NCI-H1417 treated with DMSO at 0.1 percent for 48 hours (cell line): ENCODE data around the gene LHX3.
A peak's percentile ranks its signal among the peaks of the same experiment; 100 is the strongest.

ENCODE experiments used
- DNase-seq: peaks from one replicate; lab custom pipeline; 2025; lab: John Stamatoyannopoulos, UW

Gene LHX3

DNA sequence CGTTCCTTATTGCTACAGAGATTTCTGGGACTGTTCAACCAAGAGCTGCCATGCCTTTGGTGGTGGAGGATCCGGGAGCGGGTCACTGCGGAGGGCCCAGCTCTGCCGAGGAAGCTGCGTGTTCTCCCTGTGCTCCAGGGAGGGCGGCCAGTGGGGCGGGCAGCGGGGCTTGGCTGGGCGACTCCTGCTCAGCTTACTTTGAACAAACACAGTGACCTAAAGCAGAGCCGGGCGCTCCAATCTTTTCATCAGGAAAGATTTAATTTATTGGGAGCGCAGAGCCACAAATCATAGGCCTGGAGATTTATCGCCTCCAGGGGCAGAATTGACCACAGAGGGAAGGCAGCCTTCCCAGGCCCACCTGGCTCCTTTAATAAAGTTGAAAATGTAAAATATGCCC, 27.7 kb downstream of the LHX3 start:
- DNase-seq = no peak

- DNase-seq = no peak
Measured at GRCh38 chr9:136175616-136176197, 29.2 kb downstream of the LHX3 start.

DNA sequence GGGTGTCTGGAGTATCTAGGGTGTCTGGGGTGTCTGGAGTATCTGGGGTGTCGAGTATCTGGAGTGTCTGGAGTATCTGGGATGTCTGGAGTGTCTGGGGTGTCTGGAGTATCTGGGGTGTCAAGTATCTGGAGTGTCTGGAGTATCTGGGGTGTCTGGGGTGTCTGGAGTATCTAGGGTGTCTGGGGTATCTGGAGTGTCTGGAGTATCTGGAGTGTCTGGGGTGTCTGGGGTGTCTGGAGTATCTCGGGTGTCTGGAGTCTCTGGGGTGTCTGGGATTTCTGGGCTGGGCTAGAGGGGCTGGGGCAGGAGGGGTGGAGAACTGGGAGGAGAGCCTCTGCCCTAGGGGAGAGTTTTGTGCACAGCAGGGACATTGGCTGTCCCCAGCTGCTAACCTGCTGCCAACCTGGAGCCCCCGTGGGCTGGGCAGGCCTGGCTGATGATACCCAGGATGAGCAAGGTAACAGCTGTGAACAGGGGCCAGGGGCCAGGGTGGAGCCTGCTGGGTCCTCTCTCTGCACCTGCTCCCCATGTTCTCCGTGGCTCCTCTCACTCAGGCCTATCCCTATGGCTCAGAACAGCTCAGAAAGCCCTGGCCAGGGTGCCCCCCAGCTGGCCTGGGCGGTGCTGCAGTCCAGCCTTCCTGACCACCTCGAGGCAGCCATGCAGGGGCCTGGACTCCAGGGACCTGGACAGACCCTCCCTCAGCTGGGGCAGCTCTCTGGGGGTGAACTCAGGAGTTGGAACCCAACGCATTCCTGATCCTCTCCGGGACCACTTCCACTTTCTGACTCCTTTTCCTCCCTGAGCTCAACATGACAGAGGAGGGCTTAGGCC, 29.9 kb downstream of the LHX3 start:
- DNase-seq = no peak

GRCh38 chr9:136173648-136174290, 31.2 kb downstream of the LHX3 start:
- DNase-seq = no peak

- DNase-seq = peak; percentile 7
Measured at GRCh38 chr9:136172412-136173079, 32.4 kb downstream of the LHX3 start.

DNA sequence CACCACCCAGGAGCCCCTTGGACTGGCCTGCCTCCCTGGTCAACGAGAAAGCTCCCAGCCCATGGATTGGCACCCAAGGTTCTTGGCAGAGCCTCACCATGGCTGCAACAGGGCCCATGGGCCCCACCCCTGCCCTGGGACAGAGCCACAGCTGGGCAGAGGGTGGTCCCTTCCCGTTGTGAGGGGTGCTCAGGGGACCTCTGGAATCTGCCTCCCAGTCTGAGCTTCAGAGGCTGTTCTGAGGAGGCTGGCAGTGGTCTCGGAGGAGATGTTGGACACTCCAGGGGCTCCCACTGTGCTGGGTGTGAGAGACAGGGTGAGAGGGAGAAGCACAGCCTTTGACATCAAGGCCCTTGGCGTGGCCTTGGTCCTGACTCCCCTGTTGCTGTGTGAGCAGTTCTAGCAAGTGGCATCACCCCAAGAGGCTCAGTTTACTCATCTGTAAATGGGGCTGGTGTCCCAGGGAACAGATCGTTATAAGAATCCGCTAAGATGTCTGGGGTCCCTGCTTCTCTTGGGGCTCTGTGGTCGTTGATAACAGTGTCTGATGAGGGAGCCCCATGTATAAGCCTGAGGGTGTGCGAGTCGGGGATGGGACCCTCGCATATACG, 33.0 kb downstream of the LHX3 start:
- no peak for DNase-seq

DNA sequence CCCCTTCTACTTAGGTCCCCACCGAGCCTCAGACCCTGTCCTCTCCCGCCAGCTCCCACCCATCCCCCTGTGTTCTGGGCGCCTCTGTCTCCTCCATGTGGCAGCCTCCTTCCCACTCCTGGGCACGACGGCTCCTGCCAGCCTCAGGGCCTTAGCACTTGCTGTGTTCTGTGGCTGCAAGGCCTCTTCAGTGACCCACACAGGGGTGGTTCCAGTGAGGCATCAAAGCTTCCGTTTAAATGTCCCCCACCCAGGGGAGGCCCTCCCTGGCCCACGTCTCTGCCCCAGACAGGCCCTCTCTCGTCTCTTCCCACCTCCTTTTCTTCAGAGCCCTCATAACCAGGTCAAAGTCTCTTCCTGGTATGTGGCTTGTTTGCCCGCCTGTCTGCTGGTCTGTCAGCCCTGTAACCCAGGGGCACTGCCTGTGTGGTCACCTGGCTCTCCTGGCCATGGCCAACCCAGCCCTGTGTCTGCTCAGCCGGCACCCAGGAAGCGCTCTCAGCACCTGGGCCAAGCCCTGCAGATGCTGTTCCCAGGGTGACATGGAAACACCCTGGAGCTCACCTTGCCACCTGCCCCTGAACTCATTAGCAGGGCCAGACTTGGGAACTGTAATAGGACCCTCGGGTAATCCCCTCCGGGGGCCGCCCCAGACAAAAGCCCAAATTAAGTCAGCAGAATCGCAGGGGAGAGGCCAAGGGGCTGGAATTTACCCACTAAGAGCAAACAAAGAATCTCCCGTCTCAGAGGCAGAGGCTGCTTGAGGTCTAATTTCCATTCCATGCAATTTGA, 33.7 kb downstream of the LHX3 start:
- DNase-seq = no peak

DNA sequence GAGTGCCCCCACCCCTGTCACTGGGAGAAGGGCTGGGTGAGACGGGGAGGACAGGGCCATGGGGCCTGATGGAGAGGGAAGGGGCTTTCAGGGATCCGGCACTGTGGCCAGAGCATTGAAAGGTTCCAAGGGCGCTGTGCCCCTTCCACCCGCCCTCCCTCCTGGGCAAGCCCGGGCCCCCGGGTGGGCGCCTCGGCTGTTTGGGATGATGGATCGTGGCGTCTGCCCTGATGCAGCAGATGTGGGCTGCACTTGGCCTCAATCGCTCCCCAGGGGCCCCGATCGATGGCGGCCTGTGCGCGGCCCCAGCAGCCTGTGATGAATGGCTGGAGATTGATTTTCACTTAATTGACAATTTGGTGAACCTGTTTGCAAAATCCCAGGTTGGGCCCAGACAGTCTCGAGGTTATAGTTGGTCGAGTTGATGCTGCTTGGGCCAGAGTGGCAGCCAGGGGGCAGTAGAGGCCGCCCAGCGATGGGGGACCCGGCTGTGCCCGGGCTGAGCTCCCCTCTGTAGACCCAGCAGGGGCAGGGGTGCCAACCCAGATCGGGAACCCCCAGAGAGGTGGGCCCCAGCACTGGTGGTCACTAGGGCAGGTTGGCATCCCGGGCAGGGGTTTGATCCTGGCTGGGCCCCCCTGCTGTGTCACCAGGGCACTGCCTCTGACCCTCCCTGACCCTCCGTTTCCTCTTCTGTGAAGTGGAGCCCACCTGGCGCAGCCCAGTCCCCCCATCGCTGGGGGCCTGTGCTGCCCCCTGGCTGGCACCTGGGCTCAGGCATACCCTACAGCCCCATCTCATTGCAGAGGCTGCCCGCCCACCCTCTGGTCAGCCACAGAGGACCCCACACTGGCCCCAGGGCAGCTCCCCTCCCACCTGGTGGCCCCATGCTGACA, 34.7 kb downstream of the LHX3 start:
- DNase-seq = no peak

- no peak for DNase-seq
Measured at GRCh38 chr9:136169495-136169894, 35.4 kb downstream of the LHX3 start.

- DNase-seq = no peak
Measured at GRCh38 chr9:136163248-136163850, 41.6 kb downstream of the LHX3 start.

DNA sequence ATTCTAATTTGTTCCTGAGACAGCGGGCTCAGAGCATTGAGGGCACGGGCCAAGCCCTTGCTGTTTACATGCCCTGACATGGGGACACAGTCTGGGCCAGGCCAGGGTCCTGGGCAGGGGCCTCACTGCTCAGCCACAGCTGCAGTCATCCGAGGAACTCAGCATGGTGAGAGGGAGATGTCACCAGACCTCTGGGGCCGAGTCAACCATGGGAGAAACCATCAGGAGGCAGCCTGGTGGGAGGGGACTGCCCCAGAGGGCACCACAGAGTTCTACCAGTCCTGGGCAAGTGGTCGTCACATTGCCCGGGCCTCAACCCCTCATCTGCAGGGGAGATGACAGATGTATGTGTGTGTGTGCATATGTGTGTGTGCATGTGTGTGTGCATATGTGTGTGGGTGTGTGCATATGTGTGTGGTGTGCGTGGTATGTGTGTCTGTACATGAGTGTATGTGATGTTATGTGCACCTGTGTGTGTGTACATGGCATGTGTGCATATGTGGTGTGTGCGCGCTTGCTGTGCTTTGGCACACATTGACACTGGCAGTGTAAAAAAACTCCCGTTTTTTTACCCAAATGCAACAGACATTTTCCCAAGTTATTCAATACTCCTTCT, 43.8 kb downstream of the LHX3 start:
- no peak for DNase-seq

GRCh38 chr9:136160381-136160841, 44.5 kb downstream of the LHX3 start:
- peak; percentile 23 for DNase-seq

- no peak for DNase-seq
Measured at GRCh38 chr9:136159851-136160250, 45.1 kb downstream of the LHX3 start.

DNA sequence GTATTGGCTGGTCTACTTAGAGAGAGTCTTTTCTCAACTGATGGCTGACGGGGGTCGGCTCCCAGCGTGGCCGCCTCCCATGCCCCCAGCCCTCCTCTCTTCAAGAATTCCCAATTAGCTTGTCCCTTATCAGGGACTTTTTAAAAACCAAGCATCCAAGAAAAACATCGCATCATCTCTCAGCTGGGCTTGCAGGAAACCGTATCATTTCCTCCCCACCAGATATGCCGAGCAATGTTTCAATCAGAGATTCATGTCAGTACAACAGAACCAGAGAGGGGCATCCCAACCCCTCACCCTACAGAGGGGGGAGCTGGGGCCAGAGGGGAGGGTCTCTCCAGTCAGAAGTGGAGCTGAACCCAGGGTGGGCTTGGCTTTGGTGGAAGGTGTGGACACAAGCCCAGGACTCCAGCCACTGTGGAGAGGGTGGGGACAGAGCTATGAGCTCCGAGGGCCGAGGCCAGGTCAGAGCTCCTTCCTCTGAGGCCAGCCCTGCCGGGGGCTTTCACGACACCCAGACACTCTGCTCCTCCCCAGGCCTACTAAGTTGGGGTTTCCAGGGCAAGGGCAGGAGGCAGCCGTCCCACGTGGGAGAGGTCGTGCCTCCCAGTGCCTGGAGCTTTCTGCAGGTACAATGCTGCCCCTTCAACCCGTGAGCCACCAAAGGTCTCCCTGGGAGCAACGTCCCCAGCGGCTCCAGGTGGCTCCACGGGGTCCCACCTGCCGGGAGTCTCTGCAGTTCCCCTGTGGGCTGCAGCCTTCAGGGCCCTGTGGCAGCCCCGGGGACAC, 47.3 kb downstream of the LHX3 start:
- no peak for DNase-seq

DNA sequence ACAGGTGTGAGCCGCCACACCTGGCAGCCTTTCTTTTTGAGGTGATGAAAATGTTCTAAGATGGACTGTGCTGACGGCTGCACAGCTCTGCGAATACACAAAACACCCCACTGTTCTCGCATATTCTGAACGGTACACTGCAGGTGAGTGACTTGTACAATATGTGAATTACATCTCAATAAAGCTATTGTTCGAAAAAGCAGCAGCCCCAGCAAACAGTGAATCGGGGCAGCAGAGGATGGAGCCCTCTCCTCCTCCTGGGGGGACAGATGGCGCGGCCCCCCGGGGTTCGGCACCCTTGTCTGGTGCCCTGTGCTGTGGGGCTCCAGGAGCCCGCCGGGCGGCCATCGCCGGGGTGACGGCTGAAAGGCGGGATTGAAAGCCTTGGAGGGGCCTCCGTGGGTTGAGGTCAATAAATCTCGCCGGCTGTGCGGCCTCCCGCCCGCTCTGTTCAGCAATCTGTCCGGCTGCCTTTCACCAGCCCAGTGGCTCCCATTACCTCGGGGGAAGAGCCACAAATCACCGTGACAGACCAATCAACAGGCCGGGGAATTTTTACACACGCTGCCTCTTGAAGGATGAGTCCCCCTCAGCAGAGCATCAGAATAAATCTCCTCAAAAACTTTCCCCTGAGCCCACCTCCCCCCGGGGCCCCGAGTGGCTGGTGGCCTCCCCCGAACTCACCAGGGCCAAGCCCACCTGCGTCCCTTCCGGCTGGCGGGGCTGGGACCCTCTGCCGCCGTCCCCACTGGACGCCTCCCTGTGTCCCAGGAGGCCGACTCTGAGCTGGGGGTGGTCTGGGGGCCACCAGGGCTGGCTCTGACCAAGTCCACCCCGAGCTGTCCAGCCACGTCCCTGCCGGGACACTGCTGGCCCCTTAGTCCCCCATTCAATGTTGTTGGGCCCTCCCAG, 48.5 kb downstream of the LHX3 start:
- DNase-seq = no peak

DNA sequence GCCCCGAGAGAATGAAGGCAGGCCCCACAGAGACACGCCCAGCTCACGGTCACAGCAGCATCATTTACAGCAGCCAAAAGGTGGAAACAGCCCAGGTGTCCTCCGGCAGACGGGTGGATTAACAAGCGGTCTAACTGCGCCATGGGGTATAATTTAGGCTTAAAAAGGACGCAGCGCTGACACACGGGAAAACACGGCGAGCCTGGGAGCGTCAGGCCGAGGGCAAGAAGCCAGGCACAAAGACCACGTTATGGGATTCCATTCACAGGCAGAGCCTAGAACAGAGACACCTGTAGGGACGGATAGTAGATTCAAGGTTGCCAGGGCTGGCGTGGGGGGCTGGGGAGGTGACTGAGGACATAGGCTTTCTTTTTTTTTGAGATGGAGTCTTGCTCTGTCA, 49.4 kb downstream of the LHX3 start:
- no peak for DNase-seq

DNA sequence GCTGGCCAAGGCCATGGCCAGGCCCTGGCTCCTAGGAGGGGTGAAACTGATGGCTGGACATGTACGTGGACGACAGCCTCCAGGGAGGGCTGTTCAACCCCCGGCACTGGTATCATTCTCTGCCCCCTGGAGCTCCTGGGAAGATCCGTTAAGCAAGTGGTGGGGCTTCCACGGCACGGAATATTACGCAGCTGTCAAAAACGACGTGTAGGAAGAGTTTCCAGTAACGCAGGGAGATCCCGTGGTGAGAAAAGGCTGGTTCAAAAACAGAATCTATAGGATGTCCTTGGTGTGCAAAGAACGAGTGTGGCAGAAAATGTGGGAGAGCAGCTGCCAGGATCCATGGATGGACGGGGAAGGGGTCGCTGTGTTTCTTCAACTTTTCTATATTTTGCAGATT, 50.0 kb downstream of the LHX3 start:
- no peak for DNase-seq
